Stimulated activated naive CD8-positive, alpha-beta T cell treated with anti-CD3 and anti-CD28 coated beads, Interleukin-15, Interleukin-2, amounts not matched to agents 100 U/mL and 50 U/mL, for 24 hours (primary cell): ENCODE data around the gene COG8.

Source experiments
- ATAC-seq: fragments of 150-1000 bp; cut with Tn5 transposase; one replicate; pipeline ENCODE4 v1.10.0; 2021
- DNase-seq: peaks from one replicate; pipeline ENCODE4 v3.0.0; 2021

COG8 gene

DNA sequence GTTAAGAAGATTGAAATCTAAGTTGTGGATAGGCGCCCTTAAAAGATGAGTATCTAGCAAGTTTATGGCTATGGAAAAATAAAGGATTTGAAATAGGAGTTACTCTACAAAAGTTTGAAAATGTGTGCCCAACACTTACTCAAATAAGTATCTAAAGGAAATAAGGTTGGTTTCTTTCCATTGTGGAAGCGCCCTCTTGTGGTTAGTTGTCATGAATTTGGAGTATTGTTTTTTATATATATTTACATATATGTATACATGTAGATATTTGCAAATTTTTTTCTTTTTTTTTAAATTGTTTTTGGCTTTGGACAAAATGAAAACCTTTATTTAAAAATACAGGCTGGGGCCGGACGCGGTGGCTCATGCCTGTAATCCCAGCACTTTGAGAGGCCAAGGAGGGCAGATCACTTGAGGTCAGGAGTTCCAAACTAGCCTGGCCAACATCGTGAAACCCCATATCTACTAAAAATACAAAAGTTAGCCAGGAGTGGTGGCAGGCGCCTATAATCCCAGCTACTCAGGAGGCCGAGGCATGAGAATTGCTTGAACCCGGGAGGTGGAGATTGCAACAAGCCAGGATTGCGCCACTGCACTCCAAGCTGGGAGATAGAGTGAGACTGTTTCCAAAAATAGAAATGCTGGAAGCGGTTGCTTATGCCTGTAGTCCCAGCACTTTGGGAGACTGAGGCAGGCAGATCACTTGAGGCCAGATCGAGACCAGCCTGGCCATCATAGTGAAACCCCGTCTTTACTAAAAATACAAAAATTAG, 52.2 kb downstream of the COG8 start:
- ATAC-seq (no peak), DNase-seq (peak; percentile 26)

DNA sequence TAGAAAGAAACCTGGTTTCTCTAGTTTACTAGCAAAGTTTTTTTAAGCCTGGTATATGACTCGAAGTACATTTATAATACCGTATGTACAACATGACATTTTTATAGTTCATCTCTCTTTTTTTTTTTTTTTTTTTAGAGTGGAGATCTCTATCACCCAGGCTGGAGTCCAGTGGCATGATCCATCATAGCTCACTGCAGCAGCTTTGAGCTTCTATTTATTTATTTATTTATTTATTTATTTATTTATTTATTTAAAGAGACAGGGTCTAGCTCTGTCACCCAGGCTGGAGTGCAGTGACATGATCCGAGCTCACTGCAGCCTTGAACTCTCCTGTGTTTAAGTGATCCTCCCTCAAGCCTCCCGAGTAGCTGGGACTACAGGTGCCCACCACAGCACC, 54.1 kb downstream of the COG8 start:
- DNase-seq (no peak), ATAC-seq (no peak)

DNA sequence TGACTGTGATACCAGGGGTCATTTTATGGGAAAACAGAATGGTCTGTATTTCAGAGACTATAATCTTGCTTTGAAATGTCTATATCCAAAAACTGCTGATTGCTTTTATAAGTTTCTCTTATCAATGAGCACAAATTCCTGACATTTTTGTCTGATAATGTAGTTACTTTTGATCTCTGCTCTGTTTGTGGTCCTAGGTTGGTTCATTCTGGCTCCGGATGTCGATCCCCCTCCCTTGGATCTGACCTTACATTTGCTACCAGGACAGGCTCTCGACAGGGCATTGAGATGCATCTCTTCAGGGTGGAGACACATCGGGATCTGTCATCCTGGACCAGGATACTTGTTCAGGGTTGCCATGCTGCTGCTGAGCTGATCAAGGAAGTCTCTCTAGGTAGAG, 55.5 kb downstream of the COG8 start:
- DNase-seq (no peak), ATAC-seq (no peak)

DNA sequence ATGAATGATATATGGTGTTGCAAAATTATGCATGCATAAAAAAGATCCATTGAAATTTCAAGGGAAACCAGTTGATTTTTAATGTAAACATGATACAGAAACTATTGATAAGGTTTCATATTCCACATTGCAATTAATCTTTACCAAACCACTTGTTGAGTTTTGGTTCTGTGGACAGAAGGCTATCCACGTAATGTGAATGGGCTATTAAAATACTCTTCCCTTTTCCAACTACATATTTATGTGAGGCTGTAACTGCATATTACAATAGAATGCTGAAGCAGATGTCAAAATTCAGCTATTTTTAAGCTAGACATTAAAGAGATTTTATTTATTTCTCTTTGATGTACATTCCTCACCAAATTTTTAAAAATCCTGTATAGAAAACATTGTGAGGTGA, 62.0 kb downstream of the COG8 start:
- ATAC-seq, result no peak

More for the DNA sequence above, 62.0 kb downstream of the COG8 start:
- DNase-seq, result no peak
